SKM-1 (cell line): ENCODE data around the gene LACRT.
"Not testable (repeated sequence)": the region's sequence is repeated elsewhere in the genome, so short reads cannot be mapped to it uniquely, and the experiment has no call there.

ENCODE experiments used
- DNase-seq: peaks from one replicate; lab custom pipeline; 2025; ENCODE audit not compliant: unreplicated experiment; lab: John Stamatoyannopoulos, UW

Gene LACRT

GRCh38 chr12:54634795-54635194, at the start of gene LACRT:
TSS of gene LACRT (minus strand) at chr12:54634895. CDS start at chr12:54634841, 54 bp downstream.
- no peak for DNase-seq

- DNase-seq = no peak
These were observed 48.7 kb upstream of the LACRT start for GRCh38 chr12:54683398-54683797.

- no peak for DNase-seq
These were observed 48.0 kb upstream of the LACRT start for GRCh38 chr12:54682674-54683073.

DNA sequence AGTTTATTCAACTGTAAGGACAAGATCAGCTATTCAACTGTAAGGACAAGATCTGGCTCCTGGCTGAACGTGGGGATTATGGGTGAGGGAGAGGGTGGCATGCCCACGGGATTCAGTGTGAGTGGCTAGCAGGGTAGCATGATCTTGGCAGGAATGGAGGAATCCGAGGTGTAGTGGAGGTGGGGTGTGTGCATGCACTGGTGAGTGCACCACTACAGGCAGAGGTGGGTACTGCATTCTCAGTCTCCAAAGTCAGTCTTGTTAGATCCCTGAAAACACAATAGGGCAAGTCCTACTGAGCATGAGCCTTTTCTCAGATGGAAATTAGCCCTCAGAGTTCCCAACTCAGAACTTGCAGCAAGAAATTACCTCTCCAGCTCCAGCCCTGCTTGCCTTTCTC, 45.7 kb upstream of the LACRT start:
- DNase-seq = no peak

- no peak for DNase-seq
These were observed 43.4 kb upstream of the LACRT start for GRCh38 chr12:54678131-54678530.

DNA sequence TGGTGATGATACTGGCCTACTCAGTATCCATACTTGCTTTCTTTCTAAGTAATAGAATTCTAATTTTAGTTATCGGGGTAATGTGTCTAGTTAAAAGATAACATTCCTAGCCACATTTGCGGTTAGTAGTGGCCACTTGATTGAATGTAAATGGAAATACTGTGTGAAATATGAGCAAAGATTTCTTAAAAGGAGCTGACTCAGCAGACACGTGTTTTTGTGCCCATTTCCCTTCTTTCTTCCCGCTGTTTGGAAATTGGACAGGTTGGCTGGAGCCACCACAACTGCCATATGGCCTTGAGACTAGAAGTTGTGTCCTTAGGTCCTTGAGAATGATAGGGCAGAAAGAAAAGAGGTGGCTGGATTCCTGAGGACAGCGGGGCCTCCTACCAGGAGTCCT, 33.2 kb upstream of the LACRT start:
- no peak for DNase-seq

DNA sequence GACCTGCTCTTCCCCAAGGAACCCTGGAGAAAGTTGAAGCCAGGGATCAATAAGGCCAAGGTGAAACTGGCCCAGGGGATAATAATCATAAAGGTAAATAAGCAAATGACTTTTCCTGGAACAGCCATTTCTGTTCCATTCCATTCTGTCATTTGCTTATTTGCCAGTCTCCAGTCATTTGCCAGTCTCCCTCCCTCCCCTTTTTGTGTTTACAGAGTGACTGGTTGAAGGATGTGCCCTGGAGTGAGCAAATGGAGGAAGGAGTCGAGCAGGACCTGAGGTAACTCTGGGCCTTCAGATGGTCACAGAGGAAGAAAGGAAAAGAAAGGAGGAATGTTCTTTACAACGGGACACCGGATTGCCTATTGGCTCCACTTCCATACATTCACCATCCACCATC, 31.3 kb upstream of the LACRT start:
- DNase-seq = no peak

DNA sequence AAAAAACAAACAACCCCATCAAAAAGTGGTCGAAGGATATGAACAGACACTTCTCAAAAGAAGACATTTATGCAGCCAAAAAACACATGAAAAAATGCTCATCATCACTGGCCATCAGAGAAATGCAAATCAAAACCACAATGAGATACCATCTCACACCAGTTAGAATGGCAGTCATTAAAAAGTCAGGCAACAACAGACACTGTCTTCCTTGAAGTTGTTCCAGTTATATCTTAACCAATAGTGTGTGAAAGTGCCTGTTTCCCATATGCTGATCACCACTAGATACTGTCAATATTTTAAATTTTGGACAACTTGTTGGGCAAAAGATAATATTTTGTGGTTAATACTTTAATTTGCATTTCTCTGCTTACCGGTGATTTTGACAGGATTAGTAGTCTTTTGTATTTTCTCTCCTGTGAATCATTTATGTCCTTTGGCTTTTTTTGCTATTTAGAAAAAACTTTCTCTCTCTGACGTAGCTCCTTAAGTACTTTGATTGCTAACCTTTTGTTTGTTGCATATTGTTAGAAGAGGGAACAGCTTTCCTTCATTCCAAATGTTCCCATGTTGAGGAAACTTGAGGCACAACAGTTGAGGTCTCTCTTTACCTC, 30.4 kb upstream of the LACRT start:
- not testable (repeated sequence) for DNase-seq

- DNase-seq = no peak
These were observed 28.9 kb upstream of the LACRT start for GRCh38 chr12:54663603-54664002.

DNA sequence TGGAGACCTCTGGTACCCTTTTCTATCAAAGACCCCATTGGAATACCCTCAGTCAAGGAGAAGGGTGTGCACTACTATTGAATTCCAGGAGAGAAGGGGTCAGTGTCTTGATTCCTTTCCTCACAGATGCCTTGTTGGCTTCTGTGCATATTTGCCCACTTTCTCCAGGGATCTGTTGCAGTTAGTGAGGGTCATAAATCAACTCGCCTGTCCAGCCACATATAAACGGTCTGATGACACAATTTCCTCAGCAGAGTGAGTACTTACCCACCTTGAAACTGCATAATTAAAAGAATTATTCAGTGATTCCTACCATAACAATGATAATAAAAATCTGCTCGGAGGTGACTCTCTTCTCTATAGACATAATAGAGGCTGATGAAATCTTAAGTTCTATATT, 27.3 kb upstream of the LACRT start:
- DNase-seq = no peak

GRCh38 chr12:54661048-54661447, 26.4 kb upstream of the LACRT start:
- no peak for DNase-seq

DNA sequence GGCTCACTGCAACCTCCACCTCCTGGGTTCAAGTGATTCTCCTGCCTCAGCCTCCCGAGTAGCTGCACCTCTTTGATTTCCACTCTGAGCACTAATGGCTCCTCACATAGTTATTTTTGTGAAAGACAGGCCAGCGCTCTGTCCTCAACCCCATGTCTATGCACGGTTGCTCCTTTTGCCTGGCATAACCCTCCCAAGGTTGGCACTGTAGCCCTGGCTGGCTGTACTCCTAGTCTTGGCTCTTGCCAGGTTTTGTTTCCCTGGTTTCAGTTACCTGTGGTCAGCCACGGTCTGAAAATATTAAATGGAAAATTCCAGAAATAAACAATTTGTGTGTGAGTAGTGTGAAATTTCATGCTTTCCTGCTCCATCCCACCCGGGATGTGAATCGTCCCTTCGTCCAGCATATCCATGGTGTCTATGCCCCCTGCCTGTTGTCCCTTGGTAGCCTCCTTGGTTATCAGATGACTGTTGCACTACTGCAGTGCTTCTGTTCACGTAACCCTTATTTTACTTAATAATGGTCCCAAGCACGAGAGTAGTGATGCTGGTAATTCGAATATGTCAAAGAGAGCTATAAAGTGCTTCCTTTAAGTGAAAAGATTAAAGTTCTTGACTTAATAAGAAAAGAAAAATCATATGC, 25.7 kb upstream of the LACRT start:
- DNase-seq = no peak

GRCh38 chr12:54658306-54659264, 23.9 kb upstream of the LACRT start:
- peak; percentile 10 for DNase-seq

DNA sequence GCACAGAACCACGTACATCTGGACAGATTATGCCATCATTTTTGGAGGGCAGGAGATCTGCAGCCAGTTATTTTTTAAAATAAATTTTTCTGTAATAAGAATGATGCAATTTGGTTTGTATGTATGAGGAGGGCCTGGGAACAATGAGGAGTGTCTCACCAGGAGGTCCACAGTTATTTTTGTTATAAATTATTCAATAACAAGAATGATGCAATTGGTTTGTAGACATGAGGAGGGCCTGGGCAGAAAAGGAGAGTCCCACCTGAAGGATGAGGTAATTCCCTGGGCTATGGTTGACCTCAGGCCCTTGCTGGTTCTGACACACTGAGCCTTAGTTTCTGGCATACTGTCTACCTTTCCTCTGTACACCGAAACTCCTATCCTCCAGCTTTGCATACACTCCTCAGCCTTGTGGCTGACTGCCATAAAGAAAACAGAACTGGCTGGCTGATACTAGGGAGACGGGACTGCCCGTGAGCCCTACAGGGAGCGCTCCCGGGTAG, 22.5 kb upstream of the LACRT start:
- DNase-seq = no peak

GRCh38 chr12:54654926-54655325, 20.2 kb upstream of the LACRT start:
- DNase-seq = no peak

- DNase-seq = no peak
These were observed 18.3 kb upstream of the LACRT start for GRCh38 chr12:54653025-54653424.

- DNase-seq = no peak
These were observed 16.2 kb upstream of the LACRT start for GRCh38 chr12:54650889-54651288.

- DNase-seq = no peak
These were observed 15.7 kb upstream of the LACRT start for GRCh38 chr12:54650409-54650808.

DNA sequence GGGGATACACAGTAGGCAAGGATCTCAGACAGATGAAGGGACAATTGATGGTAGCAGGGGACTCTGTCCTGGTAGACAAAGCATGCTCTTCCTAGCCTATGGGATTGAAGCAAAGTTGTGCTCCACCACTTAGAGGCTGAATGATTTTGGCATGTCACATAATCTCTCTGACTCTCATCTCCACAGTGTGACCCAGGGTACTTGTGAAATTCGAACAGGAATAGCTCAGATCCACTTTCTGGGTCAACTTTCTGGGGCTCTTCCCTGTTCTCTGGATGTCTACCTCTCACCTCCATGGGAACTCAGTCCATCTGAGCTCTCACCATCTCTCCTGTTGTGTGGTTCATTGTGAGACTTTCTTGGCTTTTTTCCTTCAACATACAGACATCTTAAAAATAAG, 15.1 kb upstream of the LACRT start:
- no peak for DNase-seq

DNA sequence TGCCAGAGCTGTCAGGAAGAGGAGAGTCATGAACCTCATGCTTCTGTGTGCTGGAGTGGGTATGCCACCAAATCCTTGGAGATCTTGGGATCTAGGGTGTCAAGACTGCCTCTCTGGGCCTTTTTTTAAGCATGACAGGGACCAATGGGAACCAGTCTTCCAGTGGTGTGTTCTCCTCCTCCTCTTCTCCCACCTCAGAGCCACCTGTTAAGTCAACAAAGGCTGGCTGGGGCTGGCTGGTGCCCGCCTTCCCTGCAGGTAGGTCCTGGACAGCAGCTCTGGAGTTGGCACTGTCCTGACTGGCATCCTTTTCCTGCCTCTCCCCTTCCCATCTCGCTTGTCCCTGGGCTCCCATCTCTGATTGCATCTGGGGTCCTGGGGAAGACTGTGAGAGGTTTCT, 13.6 kb upstream of the LACRT start, which contains the start of gene DCD:
TSS of gene DCD (minus strand) at position 101 of the 400 bp plus-strand sequence. CDS start at position 39, 62 bp downstream.
- no peak for DNase-seq

DNA sequence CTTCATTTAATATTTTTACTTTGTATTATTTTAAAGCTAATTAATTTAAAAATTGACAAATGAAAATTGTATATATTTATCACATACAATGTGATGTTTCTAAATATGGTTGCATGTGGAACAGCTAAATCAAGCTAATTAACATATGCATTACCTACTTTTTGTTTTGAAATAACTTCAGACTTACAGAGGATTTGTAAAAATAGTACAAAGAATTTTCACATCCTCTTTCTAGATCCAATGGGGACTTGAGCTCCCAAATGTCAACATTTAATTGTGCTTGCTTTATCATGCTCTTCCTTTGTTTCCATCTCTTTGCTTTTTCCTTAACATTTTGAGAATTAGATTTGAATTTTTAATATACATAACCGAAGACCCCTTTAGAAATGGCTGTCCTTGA, 6.9 kb upstream of the LACRT start:
- DNase-seq = no peak

GRCh38 chr12:54641089-54641488, 6.4 kb upstream of the LACRT start:
- DNase-seq = no peak
